PFSK-1 (cell line): ENCODE measurements around the gene CCDC88C.

Experiments
- FOXP2 ChIP-seq: optimal IDR thresholded peaks from 2 replicates; pipeline ENCODE3; 2011; ENCODE audit warnings: borderline replicate concordance, control low read depth, inconsistent platforms; ENCODE audit not compliant: insufficient read depth; ENCODE audit errors: extremely low read length, extremely low read depth
- POLR2AphosphoS5 ChIP-seq: IDR thresholded peaks from 2 replicates; pipeline ENCODE4 v1.6.1; 2012; ENCODE audit warnings: low read depth, mild to moderate bottlenecking, control low read depth, low read length, moderate library complexity
- REST ChIP-seq, 2 experiments: IDR thresholded peaks; 2 replicates each; pipeline versions ENCODE4 v1.6.1 to v1.8.0; 2011 to 2012; ENCODE audit warnings: low read depth in 2 of 2, low read length in 2 of 2, control low read depth in 1 of 2, inconsistent platforms in 1 of 2, mild to moderate bottlenecking in 1 of 2, moderate library complexity in 1 of 2; ENCODE audit not compliant: insufficient read depth in 1 of 2
- SIN3A ChIP-seq: IDR thresholded peaks from 2 replicates; pipeline ENCODE4 v1.6.1; 2012; ENCODE audit warnings: mild to moderate bottlenecking, low read length, moderate library complexity, borderline replicate concordance; ENCODE audit not compliant: insufficient read depth
- TAF1 ChIP-seq: IDR thresholded peaks from 2 replicates; pipeline ENCODE4 v1.6.1; 2012; ENCODE audit warnings: low read length, control low read depth, borderline replicate concordance; ENCODE audit not compliant: insufficient read depth

CCDC88C gene

GRCh38 chr14:91269076-91269991 lies 148.3 kb downstream of the CCDC88C start:
- no peak for TF ChIP-seq REST (IDR thresholded peaks at IDR 0.05; ENCODE audit: insufficient read depth in 1 of 2, low read depth in 2 of 2, low read length in 2 of 2)
- no peak for TF ChIP-seq TAF1
- TF ChIP-seq SIN3A: no peak

- TF ChIP-seq SIN3A: no peak
- no peak for TF ChIP-seq FOXP2
- TF ChIP-seq REST (IDR thresholded peaks at IDR 0.05; ENCODE audit: insufficient read depth in 1 of 2, low read depth in 2 of 2, low read length in 2 of 2): no peak
- no peak for TF ChIP-seq POLR2AphosphoS5
- TF ChIP-seq TAF1: no peak
Measured at GRCh38 chr14:91267965-91268437, 149.6 kb downstream of the CCDC88C start.

- TF ChIP-seq SIN3A (no peak), FOXP2 (no peak), REST (IDR thresholded peaks at IDR 0.05; ENCODE audit: insufficient read depth in 1 of 2, low read depth in 2 of 2, low read length in 2 of 2) (no peak), TAF1 (no peak), POLR2AphosphoS5 (no peak)
Measured at GRCh38 chr14:91265404-91265803, 152.2 kb downstream of the CCDC88C start.

GRCh38 chr14:91264151-91265150 lies 153.2 kb downstream of the CCDC88C start:
- TF ChIP-seq REST (IDR thresholded peaks at IDR 0.05; ENCODE audit: insufficient read depth in 1 of 2, low read depth in 2 of 2, low read length in 2 of 2) (no peak), TAF1 (no peak), FOXP2 (no peak)
